BJ (cell line): Measurements from ENCODE around the gene IGLON5. TPM values are rescaled to one million over a fixed set of nuclear protein-coding genes. Genes with fewer than 3 reads are reported as not detected.

ENCODE experiments used
- CTCF ChIA-PET: fragments of 350-600 bp; formaldehyde crosslinking; extraction: SDS; loops from one replicate; lab custom pipeline; 2021; ENCODE audit warnings: antibody characterized with exemption, inconsistent platforms; lab: Yijun Ruan, JAX
- POLR2A ChIA-PET: fragments of 300-600 bp; sonication (Branson Sonifier 250); formaldehyde crosslinking; extraction: SDS; loops from one replicate; lab custom pipeline; 2021; ENCODE audit warnings: antibody characterized with exemption; lab: Charles Lee
- DNase-seq: peaks from one replicate; pipeline ENCODE4 v3.0.0-alpha.2; 2011; ENCODE audit warnings: low read depth
- H3K27me3 ChIP-seq: 2 replicates; pipeline ENCODE4 v1.6.0; 2011; ENCODE audit warnings: low read length; ENCODE audit not compliant: control insufficient read depth, insufficient read depth
- H3K36me3 ChIP-seq: 2 replicates; pipeline ENCODE4 v1.5.1; 2011; ENCODE audit warnings: low read length; ENCODE audit not compliant: control insufficient read depth, insufficient read depth
- H3K4me3 ChIP-seq: 2 replicates; pipeline ENCODE4 v1.5.1; 2011; ENCODE audit warnings: low read depth, mild to moderate bottlenecking, control low read depth, low read length
- CTCF ChIP-seq: IDR thresholded peaks from 2 replicates; pipeline ENCODE4 v1.5.1; 2011; ENCODE audit warnings: low read depth, mild to moderate bottlenecking, control low read depth, inconsistent platforms, low read length, moderate library complexity; ENCODE audit not compliant: insufficient read depth
- polyA plus RNA-seq: library from polyadenylated mRNA; depleted of rRNA; stranded (reverse); fragments of >200 nt; gene quantifications from 2 replicates; pipeline ENCODE4 v1.2.3, GENCODE V29; 2011

The IGLON5 gene
- polyA plus RNA-seq, 1 experiment: not detected

- no peak for TF ChIP-seq CTCF
- no peak for DNase-seq
- POLR2A ChIA-PET: no interaction called here
- CTCF ChIA-PET: no interaction called here
- Histone ChIP-seq H3K27me3 (no peaks in the 10 kb centered on the region), H3K4me3 (no peak overlapping the region), H3K36me3 (no peaks in the 10 kb centered on the region)
Observed at GRCh38 chr19:51274049-51274770, 37.2 kb upstream of the IGLON5 start.

GRCh38 chr19:51277112-51277511, 34.3 kb upstream of the IGLON5 start:
- POLR2A ChIA-PET: no interaction called here
- no peaks in the 10 kb centered on the region for H3K36me3 ChIP-seq
- CTCF ChIA-PET: no interaction called here
- H3K4me3 ChIP-seq: no peak overlapping the region
- TF ChIP-seq CTCF: no peak
- no peaks in the 10 kb centered on the region for H3K27me3 ChIP-seq
- no peak for DNase-seq

- POLR2A ChIA-PET: no interaction called here
- CTCF ChIA-PET: no interaction called here
- Histone ChIP-seq H3K27me3 (no peaks in the 10 kb centered on the region), H3K4me3 (no peak overlapping the region), H3K36me3 (no peaks in the 10 kb centered on the region)
- no peak for DNase-seq
- no peak for TF ChIP-seq CTCF
Observed at GRCh38 chr19:51282335-51282734, 29.1 kb upstream of the IGLON5 start.

- Histone ChIP-seq H3K27me3 (no peaks in the 10 kb centered on the region), H3K4me3 (no peak overlapping the region), H3K36me3 (no peaks in the 10 kb centered on the region)
- DNase-seq: no peak
- CTCF ChIA-PET: no interaction called here
- POLR2A ChIA-PET: no interaction called here
- TF ChIP-seq CTCF: no peak
Observed at GRCh38 chr19:51285682-51286081, 25.8 kb upstream of the IGLON5 start.

GRCh38 chr19:51289635-51290034, 21.8 kb upstream of the IGLON5 start:
- Histone ChIP-seq H3K36me3 (no peaks in the 10 kb centered on the region), H3K27me3 (no peaks in the 10 kb centered on the region), H3K4me3 (no peak overlapping the region)
- DNase-seq: no peak
- CTCF ChIA-PET: no interaction called here
- no peak for TF ChIP-seq CTCF
- POLR2A ChIA-PET: no interaction called here
